NCI-H345 treated with DMSO at 0.1 percent for 48 hours (cell line): Measurements from ENCODE around the gene DGAT2.

Experiments
- DNase-seq: peaks from one replicate; lab custom pipeline; 2025; ENCODE audit not compliant: unreplicated experiment; lab: John Stamatoyannopoulos, UW

Gene DGAT2

DNA sequence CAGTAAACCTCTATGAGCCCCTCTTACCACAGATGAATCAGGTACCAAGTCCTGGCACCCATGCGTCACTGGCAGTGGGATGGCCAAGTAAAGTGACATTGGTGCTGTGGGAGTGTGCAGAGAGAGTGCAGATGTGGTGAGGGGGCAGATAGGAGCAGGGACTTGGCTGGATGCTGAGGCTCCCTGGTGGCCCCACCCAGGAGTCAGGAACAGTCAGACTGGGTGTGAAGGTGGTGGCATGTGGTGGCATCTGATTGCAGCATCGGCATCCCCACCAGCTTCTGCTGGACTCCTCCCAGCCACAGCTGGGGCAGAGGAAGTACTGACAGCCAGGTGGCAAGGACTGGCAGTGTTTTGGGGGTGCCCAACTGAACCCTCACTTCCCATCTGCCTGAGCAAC is 11.4 kb downstream of the DGAT2 start:
- DNase-seq: no peak

DNA sequence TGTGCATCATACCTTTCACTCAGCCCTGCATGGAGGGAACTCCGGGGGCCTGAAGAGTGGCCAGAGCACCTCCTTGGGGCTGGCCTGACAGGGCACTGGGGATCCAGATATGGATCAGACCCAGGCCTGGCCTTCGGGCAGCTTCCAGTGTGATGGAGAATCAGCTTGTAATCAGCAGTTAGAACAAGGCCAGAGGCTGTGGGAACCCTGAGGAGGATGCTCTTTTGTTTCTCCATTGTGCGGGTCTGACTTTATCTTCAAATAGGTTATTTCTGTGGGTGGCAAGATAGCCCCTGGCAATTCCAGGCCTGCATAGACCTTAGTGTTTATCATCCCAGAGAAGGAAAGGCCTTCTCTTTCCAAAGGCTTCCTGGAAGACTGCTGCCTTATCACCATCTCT is 12.3 kb downstream of the DGAT2 start:
- no peak for DNase-seq

DNA sequence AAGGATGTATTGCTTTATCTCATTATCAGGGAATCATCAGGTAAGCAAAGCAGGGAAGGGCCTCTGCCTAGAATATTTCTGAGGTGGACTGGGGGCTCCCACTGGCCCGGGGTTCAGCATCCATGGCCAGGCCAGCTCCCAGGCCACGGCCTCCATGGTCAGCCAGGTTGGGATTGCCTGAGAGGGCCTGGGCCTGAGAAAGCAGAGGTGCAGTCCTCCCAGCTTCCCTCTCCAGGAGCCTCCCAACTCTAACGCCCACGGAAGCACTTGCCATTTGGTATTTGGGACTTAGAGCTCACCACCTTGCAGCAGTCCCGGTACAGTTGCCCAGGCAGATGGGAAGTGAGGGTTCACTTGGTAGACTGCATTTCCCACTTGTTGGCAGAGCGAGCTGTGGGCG is 12.7 kb downstream of the DGAT2 start:
- DNase-seq: no peak

DNA sequence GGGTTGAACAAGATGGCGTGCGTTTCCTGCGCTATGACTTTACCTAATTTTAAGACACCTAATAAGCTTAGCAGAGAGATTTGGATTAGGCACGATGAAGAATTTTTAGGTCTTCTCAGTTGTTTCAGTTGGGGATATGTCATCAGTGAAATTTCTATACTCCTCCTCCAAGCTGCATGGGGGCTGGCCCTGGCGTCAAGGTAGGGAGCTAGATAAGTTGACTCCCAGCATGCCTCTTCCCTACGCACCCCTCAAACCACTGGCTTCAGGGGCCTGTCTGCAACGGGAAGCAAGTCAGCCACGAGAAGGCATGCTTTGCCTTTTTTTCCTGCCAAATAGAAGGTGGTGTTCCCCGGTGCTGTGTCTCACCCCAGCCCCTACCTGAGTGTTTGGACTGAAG is 13.3 kb downstream of the DGAT2 start:
- no peak for DNase-seq

DNA sequence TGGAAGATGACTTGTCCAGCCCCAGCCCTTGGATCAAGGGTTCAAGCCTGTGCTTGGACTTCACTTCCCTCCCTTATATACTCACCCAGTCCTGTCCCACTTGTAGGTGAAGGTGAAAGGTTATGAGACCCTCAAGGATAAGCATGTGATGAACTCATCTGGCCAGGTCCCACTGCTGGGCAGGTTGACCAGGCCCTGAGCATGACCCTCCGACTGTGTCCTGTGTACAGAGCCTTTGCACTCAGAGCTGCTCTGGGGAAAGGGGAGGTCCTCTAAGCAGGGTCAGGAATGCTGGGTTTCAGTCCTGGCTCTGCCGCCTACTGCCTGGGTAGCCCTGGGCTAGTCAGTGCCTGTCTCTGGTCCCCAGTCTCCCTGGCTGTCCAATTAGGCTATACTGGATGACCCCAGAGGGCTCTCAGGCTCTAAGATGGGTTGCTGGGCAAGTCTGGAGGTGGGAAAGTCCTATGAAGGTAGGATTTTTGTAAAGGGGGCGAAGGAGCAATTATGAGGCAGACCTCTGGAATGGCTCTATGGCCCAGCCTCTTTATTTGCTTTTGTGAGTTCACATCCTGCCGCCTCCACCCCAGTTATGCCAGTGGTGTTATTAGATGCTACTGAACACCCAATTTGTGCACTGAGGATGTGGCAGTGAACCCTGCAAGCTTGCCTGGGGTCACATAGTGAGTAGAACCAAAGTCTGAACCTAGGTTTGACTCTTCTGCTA is 14.1 kb downstream of the DGAT2 start:
- DNase-seq: no peak

DNA sequence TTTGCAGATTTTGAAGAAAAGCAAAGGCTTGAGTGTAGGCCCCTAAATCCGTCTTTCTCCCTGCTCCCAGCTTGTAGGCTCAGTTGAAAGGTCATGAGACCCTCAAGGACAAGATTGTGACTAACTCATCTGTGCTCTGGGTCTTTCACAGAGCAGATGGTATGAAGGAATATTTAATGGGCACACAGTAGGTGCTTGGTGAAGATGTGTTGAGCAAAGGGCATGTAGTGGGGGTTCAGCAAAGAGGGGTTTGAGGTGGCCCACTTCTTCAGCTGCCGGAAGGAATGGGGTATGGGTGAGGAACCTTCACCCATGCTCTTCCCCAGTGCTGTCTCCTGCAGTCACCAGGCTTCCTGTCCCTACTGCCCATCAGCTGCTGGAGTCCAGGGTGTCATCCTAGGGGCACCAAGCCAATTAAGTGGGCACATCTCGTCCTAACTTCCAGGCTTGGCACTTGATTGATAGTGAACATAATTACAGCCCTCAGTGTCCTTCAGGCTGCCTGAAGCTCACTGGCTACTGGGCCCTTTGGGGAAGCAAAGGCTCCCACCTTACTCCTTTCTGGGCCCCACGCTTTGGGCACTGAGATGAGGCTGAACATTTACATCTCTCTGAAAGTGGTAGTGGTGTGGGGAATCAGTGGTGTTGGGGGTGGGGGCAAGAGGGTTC is 15.0 kb downstream of the DGAT2 start:
- no peak for DNase-seq

DNA sequence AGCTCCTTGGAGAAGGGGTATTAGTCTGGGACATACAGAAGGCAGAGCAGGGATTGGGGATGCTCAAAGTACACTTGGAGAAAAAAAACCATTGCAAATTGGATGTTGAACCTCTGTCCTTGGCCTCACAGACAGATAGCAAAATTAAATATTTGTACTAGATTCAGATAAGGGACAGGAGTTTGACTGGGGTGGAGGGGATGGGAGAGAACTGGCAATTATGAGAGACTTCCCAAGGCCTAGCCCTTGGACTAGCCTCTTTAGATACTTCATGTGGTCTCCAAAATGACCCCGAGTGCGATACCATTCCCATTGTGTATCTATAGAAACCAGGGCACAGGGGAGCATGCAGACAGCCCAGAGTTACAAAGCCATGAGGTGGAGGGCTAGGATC is 15.5 kb downstream of the DGAT2 start:
- DNase-seq: no peak

DNA sequence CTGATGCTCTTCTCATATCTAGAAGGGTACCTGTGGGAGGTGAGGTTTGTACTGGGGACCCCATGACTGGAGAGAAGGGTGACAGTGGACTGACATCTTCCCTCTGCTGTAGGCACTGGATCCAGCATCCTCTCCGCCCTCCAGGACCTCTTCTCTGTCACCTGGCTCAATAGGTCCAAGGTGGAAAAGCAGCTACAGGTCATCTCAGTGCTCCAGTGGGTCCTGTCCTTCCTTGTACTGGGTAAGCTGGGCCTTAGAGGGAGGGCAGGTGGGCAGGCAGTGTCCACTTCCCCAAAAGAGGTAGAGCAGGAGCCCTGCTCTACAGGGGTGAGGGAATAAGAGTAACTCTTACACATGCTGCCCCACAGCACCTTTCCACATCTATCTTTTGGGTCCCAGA is 15.9 kb downstream of the DGAT2 start:
- DNase-seq: no peak

DNA sequence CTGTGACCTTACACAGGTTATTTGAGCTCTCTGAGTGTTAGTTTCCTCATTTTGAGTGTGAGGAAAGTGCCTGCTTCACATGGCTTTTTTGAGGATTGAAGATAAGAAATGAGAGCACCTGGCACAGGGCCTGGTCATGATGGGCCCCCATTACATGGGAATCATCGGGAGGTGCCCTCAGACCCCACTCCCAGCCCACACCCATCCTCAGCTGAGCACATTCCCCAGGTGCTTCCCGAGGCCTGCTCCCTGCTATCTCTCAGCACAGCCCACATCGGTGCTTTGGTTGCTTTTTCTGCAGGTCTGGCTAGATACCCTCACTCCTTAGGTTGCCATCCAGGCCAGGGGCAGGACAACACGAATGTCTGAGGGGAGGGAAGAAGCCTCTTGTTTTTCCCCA is 16.6 kb downstream of the DGAT2 start:
- no peak for DNase-seq

DNA sequence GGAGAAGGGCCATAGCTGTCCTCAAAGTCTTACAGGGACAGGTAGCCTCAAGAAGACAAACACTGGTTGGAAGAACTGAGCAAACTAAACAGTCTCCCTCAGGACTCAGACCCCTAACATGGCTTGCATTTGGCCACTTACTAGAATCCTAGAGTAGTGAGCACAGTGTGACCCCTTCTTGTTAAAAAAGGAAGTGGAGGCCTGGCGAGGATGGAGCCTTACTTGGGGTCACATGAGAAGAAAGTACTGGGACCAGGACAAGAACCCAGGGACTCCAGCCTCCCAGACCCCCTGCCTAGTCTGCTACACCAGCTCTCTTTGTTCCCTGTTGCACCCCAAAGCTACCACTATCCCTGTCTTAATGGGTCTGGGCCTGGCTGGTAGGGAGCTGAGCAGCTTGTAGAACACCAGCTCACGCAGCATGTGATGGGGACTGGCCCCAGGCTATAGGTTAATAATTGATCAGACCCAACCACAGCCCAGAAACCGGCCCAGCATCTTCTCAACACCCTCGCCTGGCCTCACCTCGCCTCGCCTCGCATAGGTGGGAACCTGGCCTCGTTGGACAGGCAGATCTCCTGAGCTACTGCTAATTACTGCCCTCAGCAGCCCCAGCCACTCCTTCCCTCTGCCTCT is 17.6 kb downstream of the DGAT2 start:
- DNase-seq: no peak

DNA sequence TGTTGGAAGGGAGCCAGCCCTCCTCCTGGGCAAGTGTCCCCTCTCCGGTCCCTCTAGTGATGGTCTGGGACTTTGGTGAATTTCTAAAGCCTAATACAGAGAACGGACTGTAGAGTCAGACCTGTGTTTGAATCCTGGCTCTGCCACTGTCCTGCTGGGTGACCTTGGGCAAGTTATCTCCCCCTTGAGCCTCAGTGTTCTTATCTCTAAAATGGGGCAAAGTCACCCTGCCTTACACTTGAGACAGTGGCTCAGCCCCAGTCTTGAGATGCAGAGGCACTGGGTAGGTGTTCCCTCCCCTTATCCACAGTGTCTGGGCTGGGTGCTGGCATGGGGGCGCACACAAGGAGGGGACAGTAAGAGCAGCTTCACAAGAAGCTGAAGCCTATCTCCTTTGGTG is 20.9 kb downstream of the DGAT2 start:
- DNase-seq: no peak

DNA sequence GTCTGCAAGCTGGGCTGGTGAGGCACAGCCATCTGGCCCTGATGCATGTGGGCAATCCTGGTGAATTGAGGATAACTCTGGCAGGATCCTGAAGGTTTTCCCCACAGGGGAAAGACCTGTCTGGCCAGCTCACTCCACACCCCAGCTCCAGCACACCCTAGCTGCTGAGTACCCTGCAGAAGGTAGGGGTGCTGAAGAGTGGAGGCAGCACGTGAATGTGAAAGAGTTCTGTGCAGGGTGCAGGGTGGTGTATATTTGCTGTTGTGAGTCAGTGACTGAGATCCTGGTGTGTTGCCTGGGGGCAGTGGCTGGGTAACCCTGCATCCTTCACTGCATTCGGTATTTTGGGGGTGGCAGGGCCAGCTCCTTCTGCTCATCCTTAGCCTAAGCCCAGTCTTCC is 22.4 kb downstream of the DGAT2 start:
- DNase-seq: no peak

DNA sequence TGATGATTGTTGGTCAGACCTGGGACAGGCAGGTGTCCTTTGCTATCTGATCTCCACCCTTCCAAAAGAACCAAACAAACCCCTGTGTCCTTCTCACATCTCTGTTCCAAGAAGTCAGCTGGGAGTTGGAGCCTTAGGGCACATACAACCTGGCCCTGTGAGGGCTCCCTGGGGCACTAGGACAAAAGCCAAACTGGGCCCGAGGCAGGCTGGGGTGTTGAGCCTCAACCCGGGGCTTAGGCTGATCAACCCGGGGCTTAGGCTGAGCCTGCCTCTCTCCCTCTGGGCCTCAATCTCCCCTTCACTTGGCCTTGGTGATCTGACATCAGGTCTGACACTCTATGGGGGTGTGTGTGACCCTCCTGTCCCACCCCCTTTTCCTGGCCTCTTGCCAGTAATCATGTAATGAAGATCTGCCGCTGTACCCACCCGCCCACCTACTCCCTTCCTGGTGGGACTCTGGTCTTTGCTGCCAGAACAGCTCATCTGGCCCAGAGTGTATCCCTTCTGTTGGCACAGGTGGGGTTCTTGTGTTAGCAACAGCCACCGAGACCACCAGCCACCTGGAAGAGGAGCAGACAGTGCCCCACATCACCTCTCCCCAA is 23.7 kb downstream of the DGAT2 start:
- no peak for DNase-seq

DNA sequence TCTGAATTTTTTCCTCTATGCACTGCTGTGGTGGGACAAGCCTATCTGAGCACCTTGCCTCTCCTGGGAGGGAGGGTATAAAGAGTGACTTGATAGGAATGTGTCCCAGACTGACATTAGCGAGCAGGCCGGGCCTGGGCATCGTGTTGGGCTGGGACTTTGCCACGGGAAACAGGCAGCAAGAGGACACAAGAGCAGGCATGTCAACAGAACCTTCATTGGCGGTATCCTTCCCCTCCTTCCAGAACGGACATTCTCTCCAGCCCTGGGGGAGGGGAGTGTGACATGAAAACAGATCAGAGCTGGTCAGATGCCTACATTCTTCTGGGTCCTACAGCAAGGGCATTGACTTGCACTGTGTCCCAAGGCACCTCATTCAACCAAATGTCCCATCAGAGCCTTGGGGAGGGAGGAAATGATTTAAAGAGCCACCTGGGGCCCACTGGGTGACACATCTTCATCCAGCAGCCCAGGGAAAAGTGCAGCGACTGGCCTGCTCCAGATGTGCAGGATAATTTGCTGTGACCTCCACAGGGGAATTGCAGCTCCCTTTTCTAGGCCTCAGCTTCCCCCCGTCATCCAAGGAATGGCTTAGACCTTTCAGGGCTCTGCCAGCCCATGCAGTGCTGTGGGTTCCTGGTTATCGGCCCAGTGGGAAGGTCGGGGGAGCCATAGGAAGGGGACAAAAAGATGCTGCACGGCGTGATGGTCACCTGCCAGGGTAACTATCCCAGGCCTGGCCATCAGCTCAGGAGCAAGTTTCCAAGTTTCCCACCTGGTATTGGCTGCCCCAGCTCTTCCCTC is 24.6 kb downstream of the DGAT2 start:
- no peak for DNase-seq

DNA sequence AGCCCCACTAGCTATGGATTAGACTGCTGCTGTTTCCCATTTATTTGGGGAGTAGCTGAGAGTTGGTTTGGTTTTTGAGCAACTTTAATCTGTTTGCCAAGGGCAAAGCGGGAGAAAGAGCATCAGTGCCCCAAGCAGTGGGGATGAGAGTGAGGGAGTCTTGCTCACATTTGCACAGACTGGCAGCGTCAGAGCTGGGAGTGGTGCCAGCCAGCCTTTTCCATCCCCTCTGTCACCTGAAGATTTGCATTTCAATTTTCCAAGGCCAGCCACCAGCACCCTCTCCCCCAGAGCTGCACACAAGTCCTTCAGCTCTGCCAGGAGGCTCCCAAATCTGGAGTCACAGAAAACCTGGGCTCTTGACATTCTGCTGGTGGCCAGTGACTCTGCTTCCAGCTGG is 25.4 kb downstream of the DGAT2 start:
- no peak for DNase-seq

DNA sequence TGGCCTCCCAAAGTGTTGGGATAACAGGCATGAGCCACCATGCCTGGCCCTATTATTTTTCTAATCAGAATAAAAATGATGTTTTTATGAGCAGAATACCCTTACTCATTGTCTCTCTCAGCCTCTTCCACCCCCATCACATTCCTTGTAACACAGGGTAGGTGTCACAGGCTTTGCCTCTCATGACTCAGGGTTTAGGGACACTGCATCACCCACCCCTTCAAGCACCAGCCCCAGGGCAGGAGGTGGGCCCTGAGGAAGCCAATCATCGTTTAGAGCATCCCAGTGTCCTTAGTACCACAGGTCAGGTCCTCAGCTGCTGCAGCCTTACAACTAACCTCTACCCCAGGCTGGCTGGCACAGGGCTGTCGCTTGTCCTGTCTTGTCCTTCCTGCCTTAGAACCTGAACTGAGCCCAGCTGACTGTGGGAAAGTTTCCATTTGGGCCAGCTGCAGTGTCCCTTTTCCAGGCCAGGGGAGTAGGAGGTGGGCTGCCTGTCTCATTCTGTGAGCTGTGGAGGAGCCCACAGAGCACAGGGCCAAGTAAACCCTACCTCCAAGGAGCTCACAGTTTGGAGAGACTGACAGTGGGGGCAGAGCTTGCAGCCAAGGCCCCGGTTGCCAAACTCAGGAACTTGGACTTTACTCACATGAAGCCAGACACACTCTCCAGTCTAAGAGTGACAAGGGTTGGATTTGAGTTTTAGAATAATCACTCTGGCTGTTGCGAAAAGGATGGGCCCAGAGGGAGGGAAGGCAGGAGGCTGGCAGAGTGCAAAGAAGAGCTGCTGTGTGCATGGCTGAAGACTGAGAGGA is 26.9 kb downstream of the DGAT2 start:
- DNase-seq: no peak

DNA sequence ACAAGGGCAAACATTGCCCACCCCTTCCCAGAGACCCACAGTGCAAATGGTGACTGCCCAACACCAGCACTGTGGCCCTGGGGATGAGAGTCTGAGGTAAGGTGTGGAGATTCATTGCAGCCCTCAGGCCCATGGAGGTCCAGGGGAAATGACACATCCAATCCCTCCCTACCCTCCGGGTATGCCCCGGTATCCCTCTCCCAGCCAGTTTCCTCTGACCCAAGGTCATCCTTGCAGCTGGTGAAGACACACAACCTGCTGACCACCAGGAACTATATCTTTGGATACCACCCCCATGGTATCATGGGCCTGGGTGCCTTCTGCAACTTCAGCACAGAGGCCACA is 27.5 kb downstream of the DGAT2 start:
- DNase-seq: no peak

DNA sequence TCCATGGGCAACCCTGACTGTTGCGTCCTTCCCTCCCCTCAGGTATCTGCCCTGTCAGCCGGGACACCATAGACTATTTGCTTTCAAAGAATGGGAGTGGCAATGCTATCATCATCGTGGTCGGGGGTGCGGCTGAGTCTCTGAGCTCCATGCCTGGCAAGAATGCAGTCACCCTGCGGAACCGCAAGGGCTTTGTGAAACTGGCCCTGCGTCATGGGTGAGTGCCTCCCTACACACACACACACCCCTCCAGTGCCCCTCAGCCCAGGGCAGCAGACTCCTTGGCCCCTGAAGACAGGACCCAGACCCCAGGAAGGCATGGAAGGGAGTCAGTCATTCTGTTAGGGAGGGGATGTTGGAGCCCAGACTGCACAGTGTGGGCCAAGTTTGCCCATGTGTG is 28.5 kb downstream of the DGAT2 start:
- DNase-seq: no peak

DNA sequence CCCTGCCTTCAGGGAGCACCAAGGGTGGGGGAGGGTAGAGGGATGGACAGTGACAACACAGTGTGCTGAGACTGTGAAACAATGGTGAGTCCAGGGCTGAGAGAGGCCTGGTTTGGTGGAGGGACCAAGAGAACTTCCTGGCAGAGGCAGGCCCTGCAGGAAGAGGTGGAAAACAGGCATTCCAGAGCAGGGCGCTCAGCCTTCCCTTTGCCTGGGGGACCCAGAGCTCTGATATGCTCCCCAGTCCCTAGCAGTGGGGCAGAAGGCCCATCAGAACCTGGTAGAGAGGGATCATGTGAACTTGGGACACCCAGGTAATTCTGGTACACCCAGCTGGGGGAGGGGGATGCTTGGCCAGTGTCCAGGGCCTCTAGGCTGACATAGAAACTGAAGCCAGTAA is 29.2 kb downstream of the DGAT2 start:
- no peak for DNase-seq

DNA sequence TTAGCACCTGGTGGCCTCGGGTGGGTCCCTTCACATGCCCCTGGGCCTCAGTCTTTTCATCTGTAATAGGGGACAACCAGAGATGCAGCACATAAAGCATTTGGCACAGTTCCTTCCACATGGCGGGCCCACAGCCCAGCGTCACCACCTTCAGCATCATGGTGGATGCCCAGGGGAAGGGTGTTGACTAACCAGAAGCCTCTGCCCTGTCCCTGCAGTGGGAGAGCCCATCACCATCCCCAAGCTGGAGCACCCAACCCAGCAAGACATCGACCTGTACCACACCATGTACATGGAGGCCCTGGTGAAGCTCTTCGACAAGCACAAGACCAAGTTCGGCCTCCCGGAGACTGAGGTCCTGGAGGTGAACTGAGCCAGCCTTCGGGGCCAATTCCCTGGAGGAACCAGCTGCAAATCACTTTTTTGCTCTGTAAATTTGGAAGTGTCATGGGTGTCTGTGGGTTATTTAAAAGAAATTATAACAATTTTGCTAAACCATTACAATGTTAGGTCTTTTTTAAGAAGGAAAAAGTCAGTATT is 31.6 kb downstream of the DGAT2 start:
- DNase-seq: no peak
